Lower lobe of right lung (tissue), 2 donors: ENCODE results near the gene ADPRH. TPM values are rescaled to one million over a fixed set of nuclear protein-coding genes. Genes with fewer than 3 reads are reported as not detected.

Source experiments
- ATAC-seq, 2 donors: fragments of 200-7000 bp; cut with Tn5 transposase; one replicate each; pipeline ENCODE4 v1.9.1; 2020 to 2022; ENCODE audit warnings: mild to moderate bottlenecking in 2 of 2, moderate library complexity in 2 of 2
- DNase-seq: peaks from one replicate; pipeline ENCODE4 v3.0.0-alpha.2; 2020
- H3K27ac ChIP-seq: fragments of 200-600 bp; one replicate; pipeline ENCODE4 v1.8.0; 2022
- H3K27me3 ChIP-seq: fragments of 200-600 bp; one replicate; pipeline ENCODE4 v1.8.0; 2022; ENCODE audit warnings: low read depth
- H3K36me3 ChIP-seq: fragments of 200-600 bp; one replicate; pipeline ENCODE4 v1.8.0; 2022; ENCODE audit warnings: mild to moderate bottlenecking
- H3K4me1 ChIP-seq: fragments of 200-600 bp; one replicate; pipeline ENCODE4 v1.8.0; 2022
- H3K4me3 ChIP-seq: fragments of 200-600 bp; one replicate; pipeline ENCODE4 v1.8.0; 2022; ENCODE audit warnings: mild to moderate bottlenecking
- H3K9me3 ChIP-seq: fragments of 200-600 bp; one replicate; pipeline ENCODE4 v1.8.0; 2022
- CTCF ChIP-seq: fragments of 200-600 bp; IDR thresholded peaks from one replicate; pipeline ENCODE4 v1.8.0; 2022; ENCODE audit warnings: antibody characterized with exemption, mild to moderate bottlenecking
- intact Hi-C: fragments of 100-400 bp; cut with DNase I; formaldehyde crosslinking; loops from one replicate; pipeline ENCODE4 v1.11.0; 2022
- total RNA-seq: library from RNA; stranded (reverse); fragmentation: NEBNext Ultra II Directional; extraction: Animal tissue kit (Norgen Biotek cat#: 25700); gene quantifications from one replicate; pipeline ENCODE4 v1.2.1, GENCODE V29; 2021
- donor health status: DM: no; HTN: yes; CAD: no; lungs with severe emphysema.

Gene ADPRH
- total RNA-seq, 1 donor from 2014 or later: 32.0 TPM

- H3K27me3 ChIP-seq: no peaks in the 10 kb centered on the region
- H3K36me3 ChIP-seq: no peaks in the 10 kb centered on the region
- H3K4me3 ChIP-seq: no peak overlapping the region
- peak overlapping the region; percentile 90 for H3K27ac ChIP-seq
- ATAC-seq (no peak), DNase-seq (no peak)
- TF ChIP-seq CTCF: no peak
- no peaks in the 10 kb centered on the region for H3K9me3 ChIP-seq
- peaks cover 50% of the 10 kb centered on the region for H3K4me1 ChIP-seq
- intact Hi-C loops: no loop called here
Observed at GRCh38 chr3:119635719-119636118, 56.4 kb downstream of the ADPRH start.

DNA sequence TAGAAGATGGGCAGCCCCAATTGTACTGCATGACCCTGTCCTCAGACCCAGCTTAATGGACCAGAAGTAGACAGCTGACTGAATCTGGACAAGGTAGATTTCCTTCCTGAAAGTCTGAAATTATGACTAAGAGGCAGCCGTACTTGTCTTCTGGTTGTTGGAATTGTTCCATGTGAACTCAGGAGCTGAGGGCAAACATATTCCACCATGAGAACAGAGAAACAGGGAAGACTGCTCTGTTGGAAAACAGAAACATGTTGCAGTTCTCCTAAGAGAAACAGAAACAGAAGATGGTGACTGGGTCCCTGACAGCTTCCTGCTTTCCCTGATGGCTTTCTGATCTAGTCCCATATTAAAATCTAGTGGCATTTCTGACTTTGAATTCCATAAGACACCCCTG lies 57.0 kb downstream of the ADPRH start:
- no peak overlapping the region for H3K4me3 ChIP-seq
- ATAC-seq: no peak
- intact Hi-C loops: no loop called here
- no peaks in the 10 kb centered on the region for H3K9me3 ChIP-seq
- H3K36me3 ChIP-seq: no peaks in the 10 kb centered on the region
- peak overlapping the region; percentile 90 for H3K27ac ChIP-seq
- H3K27me3 ChIP-seq: no peaks in the 10 kb centered on the region
- DNase-seq: no peak
- H3K4me1 ChIP-seq: peaks cover 44% of the 10 kb centered on the region
- no peak for TF ChIP-seq CTCF

DNA sequence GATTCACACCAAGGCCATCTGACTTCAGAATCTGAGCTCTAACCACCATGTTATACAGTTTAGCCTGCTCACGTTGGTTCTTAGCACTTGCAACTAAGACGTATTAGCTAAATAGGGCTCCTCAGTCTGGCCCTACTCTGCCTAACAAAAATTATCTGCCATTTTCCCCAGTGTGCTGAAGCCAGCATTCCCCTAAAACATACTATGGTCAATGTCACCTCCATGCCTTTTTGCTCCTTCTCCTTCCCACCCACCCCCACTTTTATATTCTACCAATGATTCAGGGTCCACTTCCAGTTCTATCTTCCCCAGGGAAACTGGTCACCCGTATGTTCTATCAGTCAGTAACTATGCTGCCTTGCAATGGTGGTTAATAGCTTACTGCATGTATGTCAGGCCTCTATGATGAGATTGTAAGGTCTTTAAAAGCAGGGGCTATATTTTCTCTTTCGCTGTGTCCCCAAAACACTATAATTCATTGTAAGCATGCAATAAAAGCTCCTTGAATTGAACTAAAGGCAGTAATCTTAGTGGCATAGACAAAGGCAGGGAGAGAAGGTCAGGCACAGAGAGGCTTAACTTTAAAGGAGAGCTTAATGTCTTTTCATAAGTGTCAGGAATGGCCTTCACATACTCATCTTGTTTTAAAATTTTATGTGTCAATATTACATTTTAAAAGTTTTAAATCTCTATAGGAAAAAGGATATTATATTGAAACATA lies 57.8 kb downstream of the ADPRH start:
- Histone ChIP-seq H3K4me1 (peaks cover 38% of the 10 kb centered on the region), H3K27ac (peak overlapping the region; percentile 90), H3K36me3 (peaks cover 7% of the 10 kb centered on the region), H3K4me3 (no peak overlapping the region), H3K27me3 (no peaks in the 10 kb centered on the region), H3K9me3 (no peaks in the 10 kb centered on the region)
- no peak for TF ChIP-seq CTCF
- DNase-seq (no peak), ATAC-seq (no peak)
- intact Hi-C loops: no loop called here

- no peak for DNase-seq
- intact Hi-C loops: no loop called here
- ATAC-seq: peak; percentile 63 to 68
- Histone ChIP-seq H3K9me3 (no peaks in the 10 kb centered on the region), H3K27me3 (no peaks in the 10 kb centered on the region), H3K4me3 (peak overlapping the region; percentile 20), H3K4me1 (peaks cover 38% of the 10 kb centered on the region), H3K27ac (peak overlapping the region; percentile 90), H3K36me3 (peaks cover 9% of the 10 kb centered on the region)
- TF ChIP-seq CTCF: no peak
Observed at GRCh38 chr3:119637679-119638477, 58.6 kb downstream of the ADPRH start.

Other genes with a start within 250 kb of the ADPRH start
- 37.9 TPM for gene TMEM39A, start 115.9 kb upstream of the ADPRH start, total RNA-seq
- 15.0 TPM for gene POGLUT1, start 110.5 kb upstream of the ADPRH start, total RNA-seq
- 99.4 TPM for gene TIMMDC1, start 80.9 kb upstream of the ADPRH start, total RNA-seq
- 8.6 TPM for gene CD80, start 19.9 kb upstream of the ADPRH start, total RNA-seq
- gene PLA1A, start 18.4 kb downstream of the ADPRH start, total RNA-seq: 13.1 TPM
- gene POPDC2, start 81.1 kb downstream of the ADPRH start, total RNA-seq: 1.5 TPM
- gene COX17, start 97.9 kb downstream of the ADPRH start, total RNA-seq: 54.4 TPM
- gene CFAP91, start 123.5 kb downstream of the ADPRH start, total RNA-seq: 9.0 TPM
- 0.21 TPM for gene NR1I2, start 202.6 kb downstream of the ADPRH start, total RNA-seq